Caco-2 (cell line): ENCODE measurements around the gene UFD1. TPM values are rescaled to one million over a fixed set of nuclear protein-coding genes. Genes with fewer than 3 reads are reported as not detected.

Experiments used
- BruUV-seq: library from RNA; stranded (reverse); fragments of 400-500 nt; replicated peaks from 2 replicates; lab custom pipeline; 2021; lab: Mats Ljungman, UMichigan
- CTCF ChIA-PET: fragments of 300-600 bp; sonication (Branson Sonifier 250); formaldehyde crosslinking; loops from one replicate; lab custom pipeline; 2022; ENCODE audit warnings: antibody characterized with exemption; lab: Charles Lee
- POLR2A ChIA-PET: fragments of 300-600 bp; sonication (Branson Sonifier 250); formaldehyde crosslinking; loops from one replicate; lab custom pipeline; 2022; ENCODE audit warnings: antibody characterized with exemption; lab: Charles Lee
- DNase-seq, 2 experiments: peaks; one replicate each; pipeline versions ENCODE4 v3.0.0 to v3.0.0-alpha.2; 2020 to 2022
- H3K27me3 ChIP-seq: replicated peaks from 2 replicates; pipeline ENCODE4 v1.6.0; 2011; ENCODE audit warnings: low read length; ENCODE audit not compliant: control insufficient read depth, insufficient read depth
- H3K36me3 ChIP-seq: 2 replicates; pipeline ENCODE4 v1.5.1; 2011; ENCODE audit warnings: low read length; ENCODE audit not compliant: control insufficient read depth, insufficient read depth
- H3K4me1 ChIP-seq: fragments of 250-450 bp; sonication (Bioruptor Pico); 2 replicates; pipeline ENCODE4 v1.5.1; 2020; ENCODE audit warnings: mild to moderate bottlenecking
- H3K4me3 ChIP-seq: 2 replicates; pipeline ENCODE4 v1.5.1; 2011; ENCODE audit warnings: low read depth, mild to moderate bottlenecking, control low read depth, low read length
- H3K9me3 ChIP-seq: fragments of 250-450 bp; sonication (Bioruptor Pico); 2 replicates; pipeline ENCODE4 v1.5.1; 2020; ENCODE audit warnings: mild to moderate bottlenecking, moderate library complexity
- H3K27ac Mint-ChIP-seq: one replicate; pipeline ENCODE4 v1.8.0; 2022; ENCODE audit warnings: mixed read lengths; ENCODE audit not compliant: unreplicated experiment
- H3K27me3 Mint-ChIP-seq: one replicate; pipeline ENCODE4 v1.8.0; 2022; ENCODE audit warnings: mixed read lengths; ENCODE audit not compliant: insufficient read depth, unreplicated experiment
- H3K36me3 Mint-ChIP-seq: one replicate; pipeline ENCODE4 v1.8.0; 2022; ENCODE audit warnings: mild to moderate bottlenecking, mixed read lengths; ENCODE audit not compliant: insufficient read depth, unreplicated experiment
- H3K4me1 Mint-ChIP-seq: one replicate; pipeline ENCODE4 v1.8.0; 2022; ENCODE audit warnings: low read depth, mixed read lengths; ENCODE audit not compliant: unreplicated experiment
- H3K4me3 Mint-ChIP-seq: one replicate; pipeline ENCODE4 v1.8.0; 2022; ENCODE audit warnings: mild to moderate bottlenecking, moderate library complexity, mixed read lengths; ENCODE audit not compliant: unreplicated experiment
- H3K9me3 Mint-ChIP-seq: one replicate; pipeline ENCODE4 v1.8.0; 2022; ENCODE audit warnings: mixed read lengths; ENCODE audit not compliant: unreplicated experiment
- CTCF ChIP-seq, 2 experiments: fragments of 200-600 bp in 1 of 2; IDR thresholded peaks; 1 replicate in 1 of 2; 2 replicates in 1 of 2; pipeline versions ENCODE4 v1.5.1 to v1.8.0; 2011 to 2022; ENCODE audit warnings: antibody characterized with exemption in 1 of 2, control low read depth in 1 of 2, inconsistent platforms in 1 of 2, low read depth in 1 of 2, low read length in 1 of 2, mild to moderate bottlenecking in 1 of 2, moderate library complexity in 1 of 2; ENCODE audit not compliant: insufficient read depth in 1 of 2, severe bottlenecking in 1 of 2, unreplicated experiment in 1 of 2
- intact Hi-C: fragments of 100-400 bp; cut with micrococcal nuclease; formaldehyde crosslinking; loops from one replicate; pipeline ENCODE4 v1.10.0; 2022; ENCODE audit not compliant: unreplicated experiment
- total RNA-seq: library from RNA; stranded (reverse); gene quantifications from 2 replicates; pipeline ENCODE4 v1.2.3, GENCODE V29; 2022

The UFD1 gene
- total RNA-seq, 1 experiment from 2014 or later = 102 TPM

- BruUV-seq = no TSS peak
- peak within 1 kb of the TSS; percentile 64 for H3K4me3 ChIP-seq
- Mint-ChIP-seq H3K9me3 (no peaks in the 10 kb centered on the region), H3K36me3 (peaks cover 36% of the 10 kb centered on the region), H3K27ac (peak within 1 kb of the TSS; percentile 85), H3K4me3 (peak within 1 kb of the TSS; percentile 80), H3K27me3 (no peaks in the 10 kb centered on the region), H3K4me1 (peaks cover 8% of the 10 kb centered on the region)
- CTCF ChIA-PET = interaction anchor here (0.6 to 1.0 kb wide), 2 partner anchors 11 to 22 kb away, joined by 3 to 4 read pairs; no protein-coding TSS in a partner anchor
- H3K4me1 ChIP-seq = peaks cover 9% of the 10 kb centered on the region; the same call in 1 of the 2 replicates
- no peak for TF ChIP-seq CTCF (IDR thresholded peaks at IDR 0.05; ENCODE audit: insufficient read depth in 1 of 2, low read depth in 1 of 2, low read length in 1 of 2, severe bottlenecking in 1 of 2, unreplicated experiment in 1 of 2)
- peak; percentile 80 to 91 for DNase-seq
- no peaks in the 10 kb centered on the region; the same call in 1 of the 2 replicates for H3K36me3 ChIP-seq
- H3K9me3 ChIP-seq = no peaks in the 10 kb centered on the region
- no peaks in the 10 kb centered on the region for H3K27me3 ChIP-seq
- intact Hi-C loops = loop anchor here (2.0 kb wide), 2 partner anchors 15 to 47 kb away; partner anchors contain the start of genes C22orf39, CDC45 and UFD1
- POLR2A ChIA-PET = interaction anchor here (0.6 to 1.6 kb wide), 4 partner anchors 9 to 140 kb away, joined by 3 to 8 read pairs (median 4); partner anchors contain the start of genes C22orf39, CLTCL1 and UFD1
These were observed 47.3 kb downstream of the UFD1 start, which contains the start of gene HIRA for GRCh38 chr22:19431649-19432132. HIRA (minus strand) TSS chr22:19431733; CDS start chr22:19431476, 257 bp downstream.

DNA sequence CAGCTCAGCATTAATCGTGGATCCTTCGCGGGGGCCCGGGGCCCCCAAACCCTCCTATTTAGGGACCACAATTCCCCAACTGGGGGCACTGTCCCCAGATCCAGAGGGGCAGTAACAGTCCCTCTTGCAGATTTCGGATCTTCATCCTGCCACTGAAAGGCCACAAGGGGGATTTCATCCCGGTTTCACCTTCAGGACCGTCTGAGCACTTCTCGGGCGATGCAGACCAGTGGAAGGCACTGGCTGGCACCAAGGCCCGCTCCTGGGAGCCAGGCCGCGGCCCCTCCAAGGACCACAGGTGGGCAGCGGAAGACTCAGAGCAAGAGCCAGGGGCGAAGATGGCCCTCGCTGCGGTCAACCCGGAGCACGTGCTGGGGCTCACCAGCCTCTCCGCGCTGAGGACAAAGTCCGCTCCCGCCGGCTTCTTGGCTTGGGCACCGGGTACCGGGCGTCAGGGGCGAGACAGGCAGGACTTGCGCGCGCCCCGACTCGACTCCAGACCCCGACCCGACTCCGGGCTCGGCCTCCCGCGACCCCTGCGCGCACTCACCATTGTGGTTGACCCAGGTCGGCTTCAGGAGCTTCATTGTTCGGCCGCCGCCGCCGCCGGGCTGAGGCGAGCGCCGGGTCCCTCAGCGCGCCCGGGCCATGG, 48.0 kb downstream of the UFD1 start:
- Mint-ChIP-seq H3K9me3 (no peaks in the 10 kb centered on the region), H3K27me3 (no peaks in the 10 kb centered on the region), H3K4me3 (peak overlapping the region; percentile 80), H3K36me3 (peaks cover 36% of the 10 kb centered on the region), H3K27ac (peak overlapping the region; percentile 85), H3K4me1 (peaks cover 8% of the 10 kb centered on the region)
- Histone ChIP-seq H3K27me3 (no peaks in the 10 kb centered on the region), H3K4me1 (peaks cover 9% of the 10 kb centered on the region; the same call in 1 of the 2 replicates), H3K4me3 (peak overlapping the region; percentile 64), H3K9me3 (no peaks in the 10 kb centered on the region), H3K36me3 (no peaks in the 10 kb centered on the region; the same call in 1 of the 2 replicates)
- no TSS peak for BruUV-seq
- intact Hi-C loops = no loop called here
- ChIA-PET POLR2A (interaction anchor here (0.6 to 1.6 kb wide), 4 partner anchors 9 to 1064 kb away, joined by 3 to 8 read pairs (median 6); partner anchors contain the start of genes C22orf39, CLTCL1 and KLHL22), CTCF (interaction anchor here (1.0 kb wide), 1 partner anchor 10 kb away, joined by 3 read pairs; no protein-coding TSS in a partner anchor)
- peak; percentile 69 to 71 for DNase-seq
- TF ChIP-seq CTCF (IDR thresholded peaks at IDR 0.05; ENCODE audit: insufficient read depth in 1 of 2, low read depth in 1 of 2, low read length in 1 of 2, severe bottlenecking in 1 of 2, unreplicated experiment in 1 of 2) = peak in 1 of 2 experiments; percentile 27
